ENCODE results near the gene PNLIPRP2. TPM values are rescaled to one million over a fixed set of nuclear protein-coding genes. Genes with fewer than 3 reads are reported as not detected.

The PNLIPRP2 gene
- total RNA-seq, 2 donors from 2014 or later: not detected

- Histone ChIP-seq H3K27ac (no peak overlapping the region), H3K4me3 (no peak overlapping the region), H3K36me3 (no peaks in the 10 kb centered on the region), H3K27me3 (replicated peaks; ENCODE audit: insufficient read depth) (no peaks in the 10 kb centered on the region), H3K9me3 (no peaks in the 10 kb centered on the region), H3K4me1 (replicated peaks) (no peaks in the 10 kb centered on the region)
- DNase-seq (ENCODE audit: low spot score): no peak
- TF ChIP-seq CTCF (IDR thresholded peaks at IDR 0.05): no peak
- TF ChIP-seq POLR2A (IDR thresholded peaks at IDR 0.05): no peak
- TF ChIP-seq POLR2AphosphoS5 (IDR thresholded peaks at IDR 0.05): no peak
- WGBS: 81% methylated on average over 4 of the region's 4 CpGs
- intact Hi-C loops (cut with DNase I): no loop called here
Measured at GRCh38 chr10:116629340-116629739, 8.6 kb downstream of the PNLIPRP2 start.

GRCh38 chr10:116630020-116630419, 9.3 kb downstream of the PNLIPRP2 start:
- no peak overlapping the region for H3K27ac ChIP-seq
- H3K4me1 ChIP-seq (replicated peaks): no peaks in the 10 kb centered on the region
- no peak for TF ChIP-seq POLR2AphosphoS5 (IDR thresholded peaks at IDR 0.05)
- no peak for TF ChIP-seq POLR2A (IDR thresholded peaks at IDR 0.05)
- no peak for TF ChIP-seq CTCF (IDR thresholded peaks at IDR 0.05)
- intact Hi-C loops (cut with DNase I): no loop called here
- no peaks in the 10 kb centered on the region for H3K27me3 ChIP-seq (replicated peaks; ENCODE audit: insufficient read depth)
- H3K4me3 ChIP-seq: no peak overlapping the region
- WGBS: 78% methylated on average over 2 of the region's 2 CpGs
- no peaks in the 10 kb centered on the region for H3K36me3 ChIP-seq
- no peaks in the 10 kb centered on the region for H3K9me3 ChIP-seq
- DNase-seq (ENCODE audit: low spot score): no peak

- no peaks in the 10 kb centered on the region for H3K4me1 ChIP-seq (replicated peaks)
- no peaks in the 10 kb centered on the region for H3K27me3 ChIP-seq (replicated peaks; ENCODE audit: insufficient read depth)
- H3K9me3 ChIP-seq: no peaks in the 10 kb centered on the region
- TF ChIP-seq POLR2A (IDR thresholded peaks at IDR 0.05) (no peak), CTCF (IDR thresholded peaks at IDR 0.05) (no peak), POLR2AphosphoS5 (IDR thresholded peaks at IDR 0.05) (no peak)
- intact Hi-C loops (cut with DNase I): no loop called here
- no peak overlapping the region for H3K27ac ChIP-seq
- WGBS: 82% methylated on average over 6 of the region's 6 CpGs
- no peaks in the 10 kb centered on the region for H3K36me3 ChIP-seq
- no peak for DNase-seq (ENCODE audit: low spot score)
- no peak overlapping the region for H3K4me3 ChIP-seq
Measured at GRCh38 chr10:116631871-116632295, 11.1 kb downstream of the PNLIPRP2 start.

- no peaks in the 10 kb centered on the region for H3K36me3 ChIP-seq
- H3K27me3 ChIP-seq (replicated peaks; ENCODE audit: insufficient read depth): no peaks in the 10 kb centered on the region
- intact Hi-C loops (cut with DNase I): no loop called here
- DNase-seq (ENCODE audit: low spot score): no peak
- no peak overlapping the region for H3K27ac ChIP-seq
- TF ChIP-seq CTCF (IDR thresholded peaks at IDR 0.05) (no peak), POLR2A (IDR thresholded peaks at IDR 0.05) (no peak), POLR2AphosphoS5 (IDR thresholded peaks at IDR 0.05) (no peak)
- no peak overlapping the region for H3K4me3 ChIP-seq
- WGBS: 85% methylated on average over 17 of the region's 17 CpGs
- no peaks in the 10 kb centered on the region for H3K4me1 ChIP-seq (replicated peaks)
- H3K9me3 ChIP-seq: no peaks in the 10 kb centered on the region
Measured at GRCh38 chr10:116632596-116633215, 12.0 kb downstream of the PNLIPRP2 start.

GRCh38 chr10:116633216-116633600, 12.5 kb downstream of the PNLIPRP2 start:
- Histone ChIP-seq H3K27ac (no peak overlapping the region), H3K4me3 (no peak overlapping the region), H3K4me1 (replicated peaks) (no peaks in the 10 kb centered on the region), H3K36me3 (no peaks in the 10 kb centered on the region), H3K9me3 (no peaks in the 10 kb centered on the region), H3K27me3 (replicated peaks; ENCODE audit: insufficient read depth) (no peaks in the 10 kb centered on the region)
- no peak for DNase-seq (ENCODE audit: low spot score)
- TF ChIP-seq CTCF (IDR thresholded peaks at IDR 0.05) (no peak), POLR2A (IDR thresholded peaks at IDR 0.05) (no peak), POLR2AphosphoS5 (IDR thresholded peaks at IDR 0.05) (no peak)
- intact Hi-C loops (cut with DNase I): no loop called here
- WGBS: 87% methylated on average over 8 of the region's 8 CpGs

All from prostate gland (tissue), 2 donors.